ACHN (cell line): ENCODE measurements around the gene PADI1.

Experiments
- DNase-seq: peaks from one replicate; pipeline ENCODE4 v3.0.0-alpha.2; 2015
- in situ Hi-C: cut with HindIII; loops from 2 replicates; pipeline ENCODE4 v1.10.0; 2017; ENCODE audit warnings: low sequenced_read_pairs, low pct_ligation_motif_present, low pct_unique_long_range_greater_than_20kb

The PADI1 gene

GRCh38 chr1:17176306-17177061, 28.4 kb upstream of the PADI1 start:
- in situ Hi-C loops = no loop called here
- peak; percentile 33 for DNase-seq

GRCh38 chr1:17177651-17178050, 27.3 kb upstream of the PADI1 start:
- in situ Hi-C loops = no loop called here
- DNase-seq = peak; percentile 78

GRCh38 chr1:17181781-17182464, 23.0 kb upstream of the PADI1 start:
- no peak for DNase-seq
- in situ Hi-C loops = no loop called here

GRCh38 chr1:17183388-17184160, 21.4 kb upstream of the PADI1 start:
- no peak for DNase-seq
- in situ Hi-C loops = no loop called here

- DNase-seq = no peak
- in situ Hi-C loops = no loop called here
Observed at GRCh38 chr1:17184161-17184665, 20.7 kb upstream of the PADI1 start.

- in situ Hi-C loops = no loop called here
- DNase-seq = no peak
Observed at GRCh38 chr1:17184822-17185484, 20.0 kb upstream of the PADI1 start.

GRCh38 chr1:17185485-17185860, 19.5 kb upstream of the PADI1 start:
- in situ Hi-C loops = no loop called here

GRCh38 chr1:17186216-17186909, 18.6 kb upstream of the PADI1 start:
- in situ Hi-C loops = no loop called here
- DNase-seq = peak; percentile 42

More at GRCh38 chr1:17185485-17185860, 19.5 kb upstream of the PADI1 start:
- DNase-seq = no peak

- DNase-seq = no peak
- in situ Hi-C loops = no loop called here
Observed at GRCh38 chr1:17187051-17187450, 17.9 kb upstream of the PADI1 start.

- no peak for DNase-seq
- in situ Hi-C loops = no loop called here
Observed at GRCh38 chr1:17188217-17188616, 16.7 kb upstream of the PADI1 start.

GRCh38 chr1:17188889-17189631, 15.9 kb upstream of the PADI1 start:
- no peak for DNase-seq
- in situ Hi-C loops = no loop called here

- DNase-seq = no peak
- in situ Hi-C loops = no loop called here
Observed at GRCh38 chr1:17189632-17189990, 15.3 kb upstream of the PADI1 start.

GRCh38 chr1:17190010-17190995, 14.6 kb upstream of the PADI1 start:
- in situ Hi-C loops = no loop called here
- DNase-seq = peak; percentile 98

- in situ Hi-C loops = no loop called here
- no peak for DNase-seq
Observed at GRCh38 chr1:17191990-17192242, 13.0 kb upstream of the PADI1 start.

- in situ Hi-C loops = no loop called here
- DNase-seq = peak; percentile 51
Observed at GRCh38 chr1:17192394-17193221, 12.3 kb upstream of the PADI1 start.
